ENCODE data around the gene STH. TPM values are rescaled to one million over a fixed set of nuclear protein-coding genes. Genes with fewer than 3 reads are reported as not detected.

Gene STH
- total and polyA plus RNA-seq, 2 of the 4 experiments (the other 2 are of a cell fraction) = not detected

GRCh38 chr17:45958994-45959665 is 39.9 kb upstream of the STH start:
- no TSS peak for BruUV-seq (replicated peaks)
- Histone ChIP-seq H3K27ac (ENCODE audit: insufficient read depth, low read length) (no peak overlapping the region), H4K20me1 (ENCODE audit: insufficient read depth, low read length) (no peaks in the 10 kb centered on the region), H3K79me1 (ENCODE audit: low read depth in 1 of 2, low read length in 2 of 2) (no peaks in the 10 kb centered on the region), H3K4me3 (ENCODE audit: insufficient read depth, low read depth, low read length) (no peak overlapping the region), H3K56ac (ENCODE audit: extremely low read depth, insufficient read depth, low read length) (no peak overlapping the region), H3K4me1 (ENCODE audit: control insufficient read depth, insufficient read depth, low read length) (no peaks in the 10 kb centered on the region), H4K91ac (ENCODE audit: insufficient read depth, low read depth, low read length) (no peak overlapping the region), H2AK9ac (replicated peaks; ENCODE audit: low read depth, low read length, poor library complexity) (no peak overlapping the region), H2BK15ac (ENCODE audit: low read depth, low read length) (no peak overlapping the region), H3K9me3 (ENCODE audit: control insufficient read depth, insufficient read depth, low read length) (no peaks in the 10 kb centered on the region), H3K9me1 (ENCODE audit: insufficient read depth, low read length) (no peaks in the 10 kb centered on the region), H2BK5ac (ENCODE audit: low read depth, low read length, poor library complexity, severe bottlenecking) (no peak overlapping the region), H4K5ac (ENCODE audit: low read depth, low read length) (no peak overlapping the region), H3K18ac (ENCODE audit: low read depth, low read length) (no peak overlapping the region), H3K36me3 (ENCODE audit: control insufficient read depth, insufficient read depth, low read length) (no peaks in the 10 kb centered on the region), H3K9ac (ENCODE audit: low read depth, low read length) (no peak overlapping the region), H2AFZ (replicated peaks; ENCODE audit: low read length, poor library complexity) (no peak overlapping the region), H3K23ac (ENCODE audit: low read depth, low read length) (no peak overlapping the region), H3K27me3 (ENCODE audit: control insufficient read depth, insufficient read depth, low read length) (peaks cover 23% of the 10 kb centered on the region), H2BK120ac (ENCODE audit: low read depth, low read length) (no peak overlapping the region), H3K4ac (ENCODE audit: low read depth, low read length) (no peak overlapping the region), H3K14ac (replicated peaks; ENCODE audit: low read depth, low read length) (no peak overlapping the region), H2AK5ac (ENCODE audit: low read depth, low read length) (no peak overlapping the region), H4K8ac (ENCODE audit: low read depth in 2 of 2, low read length in 2 of 2) (no peak overlapping the region), H3K4me2 (ENCODE audit: low read depth, low read length) (no peak overlapping the region), H2BK20ac (ENCODE audit: low read depth, low read length) (no peak overlapping the region)
- POLR2A ChIA-PET (ENCODE audit: unreplicated experiment) = no interaction called here
- TF ChIP-seq SMC3 (IDR thresholded peaks at IDR 0.05; ENCODE audit: low read depth, low read length) = no peak
- TF ChIP-seq, protein P1, sequence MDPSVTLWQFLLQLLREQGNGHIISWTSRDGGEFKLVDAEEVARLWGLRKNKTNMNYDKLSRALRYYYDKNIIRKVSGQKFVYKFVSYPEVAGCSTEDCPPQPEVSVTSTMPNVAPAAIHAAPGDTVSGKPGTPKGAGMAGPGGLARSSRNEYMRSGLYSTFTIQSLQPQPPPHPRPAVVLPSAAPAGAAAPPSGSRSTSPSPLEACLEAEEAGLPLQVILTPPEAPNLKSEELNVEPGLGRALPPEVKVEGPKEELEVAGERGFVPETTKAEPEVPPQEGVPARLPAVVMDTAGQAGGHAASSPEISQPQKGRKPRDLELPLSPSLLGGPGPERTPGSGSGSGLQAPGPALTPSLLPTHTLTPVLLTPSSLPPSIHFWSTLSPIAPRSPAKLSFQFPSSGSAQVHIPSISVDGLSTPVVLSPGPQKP (IDR thresholded peaks at IDR 0.05; ENCODE audit: borderline replicate concordance, low read depth, low read length) = no peak
- TF ChIP-seq, protein P2, sequence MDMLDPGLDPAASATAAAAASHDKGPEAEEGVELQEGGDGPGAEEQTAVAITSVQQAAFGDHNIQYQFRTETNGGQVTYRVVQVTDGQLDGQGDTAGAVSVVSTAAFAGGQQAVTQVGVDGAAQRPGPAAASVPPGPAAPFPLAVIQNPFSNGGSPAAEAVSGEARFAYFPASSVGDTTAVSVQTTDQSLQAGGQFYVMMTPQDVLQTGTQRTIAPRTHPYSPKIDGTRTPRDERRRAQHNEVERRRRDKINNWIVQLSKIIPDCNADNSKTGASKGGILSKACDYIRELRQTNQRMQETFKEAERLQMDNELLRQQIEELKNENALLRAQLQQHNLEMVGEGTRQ (IDR thresholded peaks at IDR 0.05; ENCODE audit: low read depth, low read length) = no peak
- TF ChIP-seq RFX5 (IDR thresholded peaks at IDR 0.05; ENCODE audit: low read depth, low read length) = no peak
- TF ChIP-seq RAD21 (IDR thresholded peaks at IDR 0.05; ENCODE audit: low read length) = no peak
- no peak for TF ChIP-seq MXI1 (IDR thresholded peaks at IDR 0.05; ENCODE audit: borderline replicate concordance, low read depth, low read length)
- TF ChIP-seq FOS (IDR thresholded peaks at IDR 0.05; ENCODE audit: low read depth, low read length) = no peak
- no peak for TF ChIP-seq MAFK (IDR thresholded peaks at IDR 0.05; ENCODE audit: low read depth, low read length)
- no peak for TF ChIP-seq RCOR1 (IDR thresholded peaks at IDR 0.05; ENCODE audit: insufficient replicate concordance, low read length)
- TF ChIP-seq CEBPB (IDR thresholded peaks at IDR 0.05; ENCODE audit: low read depth, low read length) = no peak
- no peak for TF ChIP-seq POLR2A (IDR thresholded peaks at IDR 0.05; ENCODE audit: low read depth, low read length)
- no peak for TF ChIP-seq MAZ (IDR thresholded peaks at IDR 0.05; ENCODE audit: borderline replicate concordance, low read depth, low read length)
- no peak for TF ChIP-seq CHD1 (IDR thresholded peaks at IDR 0.05; ENCODE audit: low read depth, low read length)
- TF ChIP-seq BHLHE40 (IDR thresholded peaks at IDR 0.05; ENCODE audit: low read depth, low read length) = no peak
- no peak for TF ChIP-seq NFE2L2 (IDR thresholded peaks at IDR 0.05; ENCODE audit: low read depth, low read length)
- TF ChIP-seq, protein P3, sequence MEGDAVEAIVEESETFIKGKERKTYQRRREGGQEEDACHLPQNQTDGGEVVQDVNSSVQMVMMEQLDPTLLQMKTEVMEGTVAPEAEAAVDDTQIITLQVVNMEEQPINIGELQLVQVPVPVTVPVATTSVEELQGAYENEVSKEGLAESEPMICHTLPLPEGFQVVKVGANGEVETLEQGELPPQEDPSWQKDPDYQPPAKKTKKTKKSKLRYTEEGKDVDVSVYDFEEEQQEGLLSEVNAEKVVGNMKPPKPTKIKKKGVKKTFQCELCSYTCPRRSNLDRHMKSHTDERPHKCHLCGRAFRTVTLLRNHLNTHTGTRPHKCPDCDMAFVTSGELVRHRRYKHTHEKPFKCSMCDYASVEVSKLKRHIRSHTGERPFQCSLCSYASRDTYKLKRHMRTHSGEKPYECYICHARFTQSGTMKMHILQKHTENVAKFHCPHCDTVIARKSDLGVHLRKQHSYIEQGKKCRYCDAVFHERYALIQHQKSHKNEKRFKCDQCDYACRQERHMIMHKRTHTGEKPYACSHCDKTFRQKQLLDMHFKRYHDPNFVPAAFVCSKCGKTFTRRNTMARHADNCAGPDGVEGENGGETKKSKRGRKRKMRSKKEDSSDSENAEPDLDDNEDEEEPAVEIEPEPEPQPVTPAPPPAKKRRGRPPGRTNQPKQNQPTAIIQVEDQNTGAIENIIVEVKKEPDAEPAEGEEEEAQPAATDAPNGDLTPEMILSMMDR (conservative IDR thresholded peaks at IDR 0.05; ENCODE audit: low read depth, low read length) = no peak
- intact Hi-C loops (cut with micrococcal nuclease) (no loop called here), dilution Hi-C loops (cut with HindIII; ENCODE audit: low sequenced_read_pairs, unreplicated experiment) (no loop called here), in situ Hi-C loops (cut with MboI; ENCODE audit: low sequenced_read_pairs) (no loop called here)
- CTCF ChIA-PET = no interaction called here
- ATAC-seq (ENCODE audit: low read depth) = no peak
- WGBS, 2 experiments (ENCODE audit: extremely low coverage in 2 of 2, insufficient read length in 1 of 2) = no CpG with 5 or more reads among the region's 9 CpGs
- DNase-seq = no peak

Measured in IMR-90 (cell line).